ENCODE results near the gene RAMAC. TPM values are rescaled to one million over a fixed set of nuclear protein-coding genes. Genes with fewer than 3 reads are reported as not detected.

The RAMAC gene
- total and polyA plus RNA-seq, 10 of the 15 experiments (the other 5 are each of a cell fraction or from before 2014, with no cell fraction given), result 22.4 to 109 (median 41.7) TPM

GRCh38 chr15:82985688-82986441 is at the start of gene RAMAC (continued):
- no peak for TF ChIP-seq ZNF24 (IDR thresholded peaks at IDR 0.05)
- peak; percentile 63 for TF ChIP-seq RELA (IDR thresholded peaks at IDR 0.05; ENCODE audit: borderline replicate concordance, partially characterized antibody)
- peak; percentile 78 to 84; a peak in 3 of 4 replicates for TF ChIP-seq SRF (IDR thresholded peaks at IDR 0.05; ENCODE audit: low read depth in 2 of 2, low read length in 2 of 2)
- peak; percentile 77; the same call in 1 of the 2 replicates for TF ChIP-seq SMAD5 (IDR thresholded peaks at IDR 0.05; ENCODE audit: low read depth)
- no peak for TF ChIP-seq HDAC6 (IDR thresholded peaks at IDR 0.05; ENCODE audit: unreplicated experiment)
- TF ChIP-seq NFIC (IDR thresholded peaks at IDR 0.05; ENCODE audit: low read depth, low read length), result no peak
- TF ChIP-seq CBX3 (IDR thresholded peaks at IDR 0.05; ENCODE audit: borderline replicate concordance, low read depth), result no peak
- TF ChIP-seq EED (IDR thresholded peaks at IDR 0.05; ENCODE audit: low read depth), result peak; percentile 40
- peak; percentile 68; the same call in 1 of the 2 replicates for TF ChIP-seq MAX (IDR thresholded peaks at IDR 0.05; ENCODE audit: low read depth, low read length)
- TF ChIP-seq ELK1 (IDR thresholded peaks at IDR 0.05; ENCODE audit: low read depth, low read length), result peak; percentile 85
- peak; percentile 86 for TF ChIP-seq GABPA (IDR thresholded peaks at IDR 0.05; ENCODE audit: low read depth)
- peak; percentile 93 for TF ChIP-seq POLR2AphosphoS2 (IDR thresholded peaks at IDR 0.05; ENCODE audit: low read depth, low read length)
- TF ChIP-seq SPI1 (IDR thresholded peaks at IDR 0.05; ENCODE audit: borderline replicate concordance, insufficient read depth, low read depth, low read length), result peak; percentile 32; the same call in 1 of the 2 replicates
- TF ChIP-seq E2F8 (IDR thresholded peaks at IDR 0.05; ENCODE audit: low read depth, partially characterized antibody), result peak; percentile 64
- peak; percentile 97 for TF ChIP-seq CHD2 (IDR thresholded peaks at IDR 0.05; ENCODE audit: borderline replicate concordance, low read depth, low read length)
- peak; percentile 88 for TF ChIP-seq POLR2A (IDR thresholded peaks at IDR 0.05; ENCODE audit: low read depth, low read length)
- peak; percentile 6; the same call in 1 of the 2 replicates for TF ChIP-seq RUNX3 (IDR thresholded peaks at IDR 0.05; ENCODE audit: low read length)
- peak; percentile 53; a peak in 2 of 4 replicates for TF ChIP-seq IKZF2 (IDR thresholded peaks at IDR 0.05)
- 0 out of 2 replicates have a peak, but pooled peaks have one; percentile 29 for TF ChIP-seq GATAD2B (conservative IDR thresholded peaks at IDR 0.05; ENCODE audit: low read depth)
- peak; percentile 77 for TF ChIP-seq RAD51 (IDR thresholded peaks at IDR 0.05)
